ENCODE data around the gene NBEA. TPM values are rescaled to one million over a fixed set of nuclear protein-coding genes. Genes with fewer than 3 reads are reported as not detected.

The NBEA gene
- total RNA-seq, 1 donor from 2014 or later: 27.3 TPM

- intact Hi-C loops (cut with DNase I): no loop called here
- DNase-seq (ENCODE audit: low spot score): no peak
These were observed 289.4 kb downstream of the NBEA start for GRCh38 chr13:35231426-35231825.

DNA sequence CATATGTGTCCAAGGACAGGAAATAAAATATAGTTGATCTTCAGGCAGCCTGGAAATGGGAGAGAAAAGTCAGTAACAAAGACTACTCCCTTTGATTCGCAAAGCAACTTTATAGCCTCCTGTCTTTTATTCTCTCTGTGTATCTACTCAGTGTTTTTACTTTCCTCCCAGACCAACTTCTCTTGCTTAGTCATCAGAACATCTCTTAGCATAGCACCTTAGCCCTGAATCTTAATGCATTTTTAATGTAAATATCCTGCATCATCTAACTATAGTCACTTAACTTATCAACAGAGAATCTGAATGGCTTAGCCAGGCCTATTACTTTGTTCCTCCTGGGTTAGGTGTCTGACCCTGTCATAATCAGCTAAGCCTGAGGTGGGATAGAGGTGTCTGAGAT, 296.2 kb downstream of the NBEA start:
- DNase-seq (ENCODE audit: low spot score): no peak
- intact Hi-C loops (cut with DNase I): no loop called here

DNA sequence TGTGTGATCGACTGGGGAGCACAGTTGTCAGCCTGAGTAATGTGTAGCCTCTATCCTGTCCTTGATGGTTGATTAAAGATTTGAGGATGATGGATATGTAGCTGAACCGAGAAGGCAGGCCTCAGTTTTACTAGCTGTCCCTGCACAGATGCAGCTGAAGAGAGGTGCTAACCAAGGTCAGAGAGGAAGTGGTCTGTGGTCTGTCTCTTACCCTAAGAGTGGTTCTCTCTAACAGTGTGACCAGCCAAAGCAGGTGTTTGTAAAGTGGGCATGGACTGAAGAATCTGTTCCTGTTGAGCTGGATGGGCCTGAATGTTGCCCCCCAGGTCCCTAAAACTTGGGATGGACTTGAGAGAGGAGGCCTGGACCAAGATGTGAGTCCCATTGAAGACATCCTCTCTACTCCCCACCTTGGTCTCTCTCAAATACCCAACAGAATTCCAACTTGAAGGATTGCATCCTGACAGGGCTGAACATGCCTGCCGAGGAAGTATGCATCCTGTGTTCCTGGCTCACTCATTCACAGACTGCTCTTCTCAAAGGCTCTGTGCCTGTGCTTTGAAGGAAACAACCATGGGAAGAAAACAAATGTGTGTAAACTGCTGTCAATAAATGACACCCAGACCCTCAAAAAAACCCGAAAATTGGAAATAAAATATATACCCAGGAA, 310.6 kb downstream of the NBEA start:
- intact Hi-C loops (cut with DNase I): no loop called here

DNA sequence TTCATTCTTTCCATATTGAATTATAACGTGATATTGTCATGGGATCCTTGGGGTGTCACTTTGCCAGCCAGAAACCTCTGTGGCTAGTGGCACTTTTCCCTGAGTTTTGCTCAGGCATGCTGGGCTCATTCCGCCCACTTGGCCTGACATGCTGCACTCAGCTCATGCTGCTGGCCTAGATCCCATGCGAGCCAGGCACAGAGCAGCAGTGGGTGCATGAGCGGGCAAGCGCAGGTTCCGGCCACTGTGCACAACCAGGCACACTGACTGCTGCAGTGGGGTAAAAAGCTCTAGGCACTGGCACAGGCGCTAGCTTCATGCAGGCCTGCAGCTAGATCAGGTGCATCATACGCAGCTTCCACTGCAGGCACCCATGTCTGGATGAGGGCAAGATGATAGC, 313.2 kb downstream of the NBEA start:
- DNase-seq (ENCODE audit: low spot score): peak; percentile 75
- intact Hi-C loops (cut with DNase I): no loop called here

More for the DNA sequence above, 310.6 kb downstream of the NBEA start:
- DNase-seq (ENCODE audit: low spot score): no peak

DNA sequence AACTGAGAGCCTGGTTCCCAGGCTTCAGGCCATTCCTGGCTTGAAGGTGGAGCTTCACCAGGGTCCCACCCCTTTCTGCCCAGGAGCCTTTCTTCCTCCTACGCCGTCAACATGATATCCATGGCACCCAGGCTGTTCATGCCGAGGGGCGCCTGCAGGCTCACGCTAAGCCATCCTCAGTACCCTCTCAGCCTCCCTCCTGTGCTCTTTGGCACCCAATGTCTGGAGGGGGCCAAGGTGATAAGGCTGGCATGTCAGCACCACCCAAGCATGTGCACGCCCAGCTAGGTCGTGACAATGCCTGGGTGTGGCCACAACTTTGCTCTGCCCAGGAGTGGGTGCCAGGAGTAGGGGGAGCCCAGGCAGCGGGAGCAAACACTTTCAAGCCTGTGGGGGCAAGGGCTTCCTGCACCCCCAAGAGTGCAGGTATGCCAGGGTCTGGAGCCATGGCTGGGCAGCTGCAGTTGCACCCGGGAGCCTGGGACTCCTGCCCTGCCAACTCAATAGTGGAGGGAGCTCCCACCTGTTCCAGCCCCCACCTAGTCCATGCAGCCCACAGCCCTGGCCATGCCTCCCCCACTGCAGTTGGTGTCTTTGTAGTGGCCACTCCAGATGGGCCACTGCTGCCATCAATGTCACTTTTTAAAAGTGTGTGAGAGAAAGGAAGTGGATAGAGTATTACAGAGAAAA, 314.5 kb downstream of the NBEA start:
- intact Hi-C loops (cut with DNase I): no loop called here
- DNase-seq (ENCODE audit: low spot score): no peak

- no peak for DNase-seq (ENCODE audit: low spot score)
- intact Hi-C loops (cut with DNase I): no loop called here
These were observed 318.2 kb downstream of the NBEA start for GRCh38 chr13:35260316-35260715.

GRCh38 chr13:35266412-35266811, 324.3 kb downstream of the NBEA start:
- intact Hi-C loops (cut with DNase I): no loop called here
- DNase-seq (ENCODE audit: low spot score): no peak

DNA sequence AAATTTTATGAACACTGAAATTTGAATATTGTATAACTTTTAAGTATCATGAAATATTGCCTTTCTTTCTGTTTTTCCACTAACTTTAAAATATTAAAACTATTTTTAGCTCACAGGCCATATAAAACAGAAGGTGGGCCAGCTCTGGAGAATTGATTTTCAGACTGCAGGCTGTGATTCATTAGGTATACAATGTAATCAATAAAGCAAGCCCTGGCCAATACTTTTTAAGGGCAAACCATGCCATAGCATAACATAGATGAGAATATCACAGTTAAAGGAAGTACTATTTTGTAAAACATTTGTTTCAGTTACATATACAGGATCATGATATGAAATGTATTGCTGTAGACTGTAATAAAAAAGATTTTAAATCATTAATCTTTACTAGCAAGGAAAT, 336.8 kb downstream of the NBEA start:
- intact Hi-C loops (cut with DNase I): no loop called here
- no peak for DNase-seq (ENCODE audit: low spot score)

GRCh38 chr13:35279500-35279899, 337.4 kb downstream of the NBEA start:
- DNase-seq (ENCODE audit: low spot score): no peak
- intact Hi-C loops (cut with DNase I): no loop called here

- DNase-seq (ENCODE audit: low spot score): no peak
- intact Hi-C loops (cut with DNase I): no loop called here
These were observed 341.8 kb downstream of the NBEA start for GRCh38 chr13:35283856-35284255.

DNA sequence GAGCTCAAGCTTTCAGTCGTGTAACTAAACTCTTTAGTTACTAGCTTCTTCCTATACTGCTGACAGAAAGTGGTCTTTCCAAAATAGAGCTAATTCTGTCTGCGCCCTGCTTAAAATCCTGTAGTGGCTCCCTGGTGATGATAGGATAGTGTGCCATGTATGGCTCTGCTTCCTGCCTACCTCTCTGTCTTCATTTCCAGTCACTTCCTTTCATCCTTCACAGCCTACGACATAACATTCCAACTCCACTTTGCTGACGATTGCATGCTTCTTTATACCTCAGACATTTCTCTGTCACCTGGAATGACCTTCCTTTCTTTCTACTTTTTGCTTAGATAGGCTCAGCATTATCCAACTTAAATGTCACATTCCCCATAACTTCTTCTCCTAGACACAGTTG, 343.6 kb downstream of the NBEA start:
- no peak for DNase-seq (ENCODE audit: low spot score)
- intact Hi-C loops (cut with DNase I): no loop called here

GRCh38 chr13:35292329-35292728, 350.3 kb downstream of the NBEA start:
- intact Hi-C loops (cut with DNase I): no loop called here
- no peak for DNase-seq (ENCODE audit: low spot score)

DNA sequence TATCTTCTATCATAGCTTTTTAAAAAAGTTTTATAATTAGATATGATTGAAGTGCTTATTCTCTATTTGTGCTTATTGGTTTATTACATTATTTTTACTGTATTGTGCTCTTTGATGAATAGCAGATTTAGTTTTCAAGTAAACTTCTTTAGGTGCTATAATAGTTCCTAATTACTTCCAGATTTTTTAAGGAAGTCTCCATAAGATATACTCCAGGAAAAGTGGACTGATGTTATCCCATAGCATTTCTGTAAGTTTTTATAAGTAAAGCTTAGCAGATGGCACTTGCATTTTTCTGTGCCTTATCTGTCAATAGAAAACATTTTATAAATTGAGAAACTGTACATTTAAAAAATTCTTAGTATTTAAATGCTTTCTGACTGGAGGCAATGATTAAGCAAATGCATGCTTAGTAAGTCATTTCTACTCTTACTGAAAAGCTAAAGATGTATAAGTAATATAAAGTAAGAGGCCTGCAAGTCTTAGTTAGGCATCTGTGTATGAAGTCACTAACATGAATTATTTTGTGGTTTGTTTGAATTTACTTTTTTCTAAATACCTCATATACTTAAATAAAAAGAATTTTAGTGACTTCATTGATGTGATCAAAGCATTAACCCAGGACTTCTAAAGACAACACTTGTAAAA, 351.6 kb downstream of the NBEA start:
- intact Hi-C loops (cut with DNase I): no loop called here
- DNase-seq (ENCODE audit: low spot score): no peak

- intact Hi-C loops (cut with DNase I): no loop called here
- DNase-seq (ENCODE audit: low spot score): no peak
These were observed 367.6 kb downstream of the NBEA start for GRCh38 chr13:35309706-35310105.

DNA sequence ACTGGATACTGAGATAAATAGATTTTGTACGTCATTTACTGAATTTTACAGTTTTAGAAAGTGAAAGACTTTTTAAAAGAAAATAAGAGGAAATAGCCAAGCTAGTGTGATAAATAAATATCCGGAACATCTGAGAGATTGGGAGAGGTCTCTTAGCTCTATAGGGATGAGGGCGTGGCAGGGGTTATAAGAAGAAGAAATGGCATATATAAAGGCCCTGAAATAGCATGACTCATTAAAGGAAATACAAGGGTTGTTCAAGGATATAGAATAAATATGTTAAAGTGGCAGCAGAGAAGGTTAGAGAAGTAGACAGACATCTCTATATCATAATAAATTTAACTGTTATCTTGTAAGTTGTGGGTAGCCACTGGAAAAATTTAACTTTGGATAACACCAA, 390.1 kb downstream of the NBEA start:
- intact Hi-C loops (cut with DNase I): no loop called here
- no peak for DNase-seq (ENCODE audit: low spot score)

- intact Hi-C loops (cut with DNase I): no loop called here
- no peak for DNase-seq (ENCODE audit: low spot score)
These were observed 391.1 kb downstream of the NBEA start for GRCh38 chr13:35333157-35333556.

DNA sequence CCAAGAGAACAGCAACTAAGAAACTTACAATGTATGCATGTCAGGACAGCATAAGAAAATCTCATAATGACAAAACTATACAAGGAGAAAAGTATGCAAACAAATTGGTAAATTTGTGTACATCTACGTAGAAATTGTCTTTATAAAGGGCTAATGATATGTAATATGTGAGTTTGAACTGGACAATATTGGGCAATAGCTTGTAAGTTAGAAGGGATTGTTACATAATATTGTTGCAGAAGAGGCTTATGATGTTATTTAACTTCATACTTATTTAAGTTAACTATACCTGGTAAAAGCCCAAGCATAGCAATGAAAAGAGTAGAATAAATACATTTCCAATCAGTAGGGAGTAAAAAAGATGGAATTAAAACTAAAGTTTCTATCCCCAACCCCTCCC, 400.4 kb downstream of the NBEA start:
- intact Hi-C loops (cut with DNase I): no loop called here
- DNase-seq (ENCODE audit: low spot score): no peak

- DNase-seq (ENCODE audit: low spot score): no peak
- intact Hi-C loops (cut with DNase I): no loop called here
These were observed 401.3 kb downstream of the NBEA start for GRCh38 chr13:35343417-35343816.

- intact Hi-C loops (cut with DNase I): no loop called here
- DNase-seq (ENCODE audit: low spot score): no peak
These were observed 403.9 kb downstream of the NBEA start for GRCh38 chr13:35345992-35346391.

GRCh38 chr13:35346494-35346893, 404.4 kb downstream of the NBEA start:
- intact Hi-C loops (cut with DNase I): no loop called here
- no peak for DNase-seq (ENCODE audit: low spot score)

- intact Hi-C loops (cut with DNase I): no loop called here
- DNase-seq (ENCODE audit: low spot score): no peak
These were observed 405.7 kb downstream of the NBEA start for GRCh38 chr13:35347679-35348205.

Measured in cardiac septum (tissue), 1 donor.